ENCODE results near the gene PRAC2. TPM values are rescaled to one million over a fixed set of nuclear protein-coding genes. Genes with fewer than 3 reads are reported as not detected.

PRAC2 gene
- total RNA-seq, 1 experiment from 2014 or later, result not detected

GRCh38 chr17:48749621-48750553, 26.9 kb downstream of the PRAC2 start:
- no peaks in the 10 kb centered on the region for H3K9me2 ChIP-seq (ENCODE audit: insufficient read depth)
- ATAC-seq (no peak), DNase-seq (ENCODE audit: low read depth, low spot score) (no peak)
- no peaks in the 10 kb centered on the region for H4K20me1 ChIP-seq (ENCODE audit: insufficient read depth)
- no peak overlapping the region for H3K4me3 ChIP-seq (replicated peaks in 1 of 2; ENCODE audit: low read depth in 1 of 2, low read length in 2 of 2)
- no peaks in the 10 kb centered on the region for H3K36me3 ChIP-seq (ENCODE audit: control insufficient read depth in 1 of 2, insufficient read depth in 2 of 2, low read length in 2 of 2)
- BruUV-seq (replicated peaks), result no TSS peak
- H3K4me1 ChIP-seq (ENCODE audit: control insufficient read depth in 1 of 2, insufficient read depth in 2 of 2, low read length in 2 of 2), result peaks cover 0 to 7% of the 10 kb centered on the region in 2 experiments; a peak in 1 of 4 replicates
- ChIA-PET POLR2A (no interaction called here), RAD21 (ENCODE audit: low non-redundant PET in 1 of 2, low total read pairs in 2 of 2, uncharacterized antibody in 2 of 2, unreplicated experiment in 2 of 2) (no interaction called here), CTCF (interaction anchor here (1.7 kb wide), 1 partner anchor 41 kb away, joined by 5 read pairs; no protein-coding TSS in a partner anchor)
- no peaks in the 10 kb centered on the region for H3K9me3 ChIP-seq (ENCODE audit: control insufficient read depth in 1 of 2, insufficient read depth in 1 of 2, low read depth in 1 of 2, low read length in 2 of 2)
- no peak overlapping the region for H3K27ac ChIP-seq (ENCODE audit: low read depth, low read length)
- H3K4me2 ChIP-seq (ENCODE audit: low read length), result no peak overlapping the region
- H2AFZ ChIP-seq (ENCODE audit: low read depth, low read length, poor library complexity, severe bottlenecking), result no peak overlapping the region
- H3K9ac ChIP-seq (ENCODE audit: low read length), result no peak overlapping the region
- no peaks in the 10 kb centered on the region for H3K79me2 ChIP-seq (ENCODE audit: insufficient read depth, low read length)
- TF ChIP-seq EZH2 (IDR thresholded peaks at IDR 0.05), result no peak
- intact Hi-C loops (cut with micrococcal nuclease), result no loop called here
- peaks cover 22% of the 10 kb centered on the region for H3K27me3 ChIP-seq (ENCODE audit: insufficient read depth, low read length)

- Histone ChIP-seq H2AFZ (ENCODE audit: low read depth, low read length, poor library complexity, severe bottlenecking) (no peak overlapping the region), H3K79me2 (ENCODE audit: insufficient read depth, low read length) (no peaks in the 10 kb centered on the region), H4K20me1 (ENCODE audit: insufficient read depth) (no peaks in the 10 kb centered on the region), H3K27me3 (ENCODE audit: insufficient read depth, low read length) (peaks cover 12% of the 10 kb centered on the region; the same call in 1 of the 2 replicates), H3K27ac (ENCODE audit: low read depth, low read length) (no peak overlapping the region), H3K4me3 (replicated peaks in 1 of 2; ENCODE audit: low read depth in 1 of 2, low read length in 2 of 2) (no peak overlapping the region), H3K9ac (ENCODE audit: low read length) (no peak overlapping the region), H3K9me3 (ENCODE audit: control insufficient read depth in 1 of 2, insufficient read depth in 1 of 2, low read depth in 1 of 2, low read length in 2 of 2) (no peaks in the 10 kb centered on the region), H3K9me2 (ENCODE audit: insufficient read depth) (no peaks in the 10 kb centered on the region), H3K4me2 (ENCODE audit: low read length) (no peak overlapping the region), H3K36me3 (ENCODE audit: control insufficient read depth in 1 of 2, insufficient read depth in 2 of 2, low read length in 2 of 2) (no peaks in the 10 kb centered on the region), H3K4me1 (ENCODE audit: control insufficient read depth in 1 of 2, insufficient read depth in 2 of 2, low read length in 2 of 2) (peaks cover 0 to 7% of the 10 kb centered on the region in 2 experiments; a peak in 1 of 4 replicates)
- RAD21 ChIA-PET (ENCODE audit: low non-redundant PET in 1 of 2, low total read pairs in 2 of 2, uncharacterized antibody in 2 of 2, unreplicated experiment in 2 of 2), result interaction anchor here in 1 of 2 experiments (1.0 kb wide), 1 partner anchor 27 kb away, joined by 3 read pairs; no protein-coding TSS in a partner anchor
- intact Hi-C loops (cut with micrococcal nuclease), result no loop called here
- ATAC-seq (no peak), DNase-seq (ENCODE audit: low read depth, low spot score) (no peak)
- no TSS peak for BruUV-seq (replicated peaks)
- POLR2A ChIA-PET, result no interaction called here
- CTCF ChIA-PET, result interaction anchor here (1.1 to 1.7 kb wide), 3 partner anchors 27 to 128 kb away, joined by 3 to 5 read pairs (median 5); no protein-coding TSS in a partner anchor
- no peak for TF ChIP-seq ATF3 (IDR thresholded peaks at IDR 0.05)
- TF ChIP-seq EGR1 (IDR thresholded peaks at IDR 0.05; ENCODE audit: low read depth), result no peak
- no peak for TF ChIP-seq RAD21 (IDR thresholded peaks at IDR 0.05; ENCODE audit: low read depth)
- no peak for TF ChIP-seq CTCF (IDR thresholded peaks at IDR 0.05 in 2 of 3, conservative IDR thresholded peaks at IDR 0.05 in 1 of 3; ENCODE audit: borderline replicate concordance in 1 of 3, insufficient read depth in 1 of 3, low read depth in 2 of 3, low read length in 2 of 3)
- TF ChIP-seq CBX3 (IDR thresholded peaks at IDR 0.05; ENCODE audit: low read depth), result no peak
- TF ChIP-seq SRF (IDR thresholded peaks at IDR 0.05; ENCODE audit: low read depth), result no peak
- TF ChIP-seq REST (IDR thresholded peaks at IDR 0.05; ENCODE audit: low read depth), result no peak
- no peak for TF ChIP-seq YY1 (IDR thresholded peaks at IDR 0.05; ENCODE audit: extremely low read depth, insufficient replicate concordance, low read depth, low read length)
- TF ChIP-seq POLR2A (IDR thresholded peaks at IDR 0.05; ENCODE audit: borderline replicate concordance, extremely low read depth, insufficient read depth, insufficient read length), result no peak
- no peak for TF ChIP-seq SP1 (IDR thresholded peaks at IDR 0.05; ENCODE audit: low read depth)
- TF ChIP-seq ZNF274 (IDR thresholded peaks at IDR 0.05; ENCODE audit: low read depth, low read length), result no peak
- no peak for TF ChIP-seq ZFX (IDR thresholded peaks at IDR 0.05)
These were observed 28.2 kb downstream of the PRAC2 start for GRCh38 chr17:48751172-48751571.
